Non-pigmented ciliary epithelial cell (primary cell): Measurements from ENCODE around the gene TRPM2.
A peak's percentile ranks its signal among the peaks of the same experiment; 100 is the strongest.
"Not testable (repeated sequence)": the region's sequence is repeated elsewhere in the genome, so short reads cannot be mapped to it uniquely, and the experiment has no call there.

Source experiments
- DNase-seq: peaks from one replicate; pipeline ENCODE4 v3.0.0-alpha.2; 2010; ENCODE audit warnings: low read depth

TRPM2 gene

GRCh38 chr21:44335266-44336059 is 18.0 kb upstream of the TRPM2 start:
- DNase-seq = no peak

GRCh38 chr21:44337449-44337848 is 16.0 kb upstream of the TRPM2 start:
- DNase-seq = no peak

DNA sequence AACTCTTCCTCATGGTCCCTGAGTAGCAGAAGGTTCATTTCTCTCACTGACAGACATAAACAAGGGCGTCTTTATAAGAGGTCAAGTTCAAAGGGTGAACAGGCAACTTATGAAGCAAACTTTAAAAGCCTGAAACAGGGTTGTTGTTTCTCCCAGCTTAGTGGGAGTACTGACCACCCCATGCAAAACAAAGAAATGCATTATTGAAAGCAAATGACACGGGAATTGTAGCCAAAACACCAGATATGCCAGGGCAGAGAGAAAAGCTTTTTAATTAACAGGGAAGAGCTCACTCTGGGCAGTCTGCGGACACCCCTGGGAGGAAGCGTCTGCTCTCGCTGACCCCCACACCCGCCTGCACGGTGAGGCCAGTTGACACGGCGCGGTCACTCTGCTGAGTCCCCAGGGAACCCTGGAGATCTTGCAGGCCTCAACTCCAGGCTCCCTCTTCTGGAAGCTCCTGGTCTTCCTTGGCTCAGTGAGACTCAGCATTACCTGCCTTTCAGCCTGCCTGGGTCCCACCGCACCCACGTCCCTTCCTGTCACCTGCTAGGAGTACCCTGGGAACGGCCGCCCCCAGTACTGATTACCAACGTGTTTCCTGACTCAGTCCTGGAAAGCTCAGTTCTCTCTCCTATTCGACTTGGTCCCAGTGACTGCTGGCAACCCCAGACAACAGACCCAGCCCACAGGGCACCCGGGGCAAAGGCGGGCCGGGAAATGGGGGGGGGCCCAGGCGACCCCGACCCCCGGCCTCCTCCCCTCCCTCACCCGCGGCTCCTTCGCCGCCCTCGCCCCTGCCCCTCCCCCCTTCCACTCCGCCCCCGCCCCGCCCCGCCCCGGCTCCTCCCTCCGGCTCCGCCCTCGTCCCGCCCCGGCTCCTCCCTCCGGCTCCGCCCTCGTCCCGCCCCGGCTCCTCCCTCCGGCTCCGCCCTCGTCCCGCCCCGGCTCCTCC is 15.2 kb upstream of the TRPM2 start:
- DNase-seq = peak; percentile 22

DNA sequence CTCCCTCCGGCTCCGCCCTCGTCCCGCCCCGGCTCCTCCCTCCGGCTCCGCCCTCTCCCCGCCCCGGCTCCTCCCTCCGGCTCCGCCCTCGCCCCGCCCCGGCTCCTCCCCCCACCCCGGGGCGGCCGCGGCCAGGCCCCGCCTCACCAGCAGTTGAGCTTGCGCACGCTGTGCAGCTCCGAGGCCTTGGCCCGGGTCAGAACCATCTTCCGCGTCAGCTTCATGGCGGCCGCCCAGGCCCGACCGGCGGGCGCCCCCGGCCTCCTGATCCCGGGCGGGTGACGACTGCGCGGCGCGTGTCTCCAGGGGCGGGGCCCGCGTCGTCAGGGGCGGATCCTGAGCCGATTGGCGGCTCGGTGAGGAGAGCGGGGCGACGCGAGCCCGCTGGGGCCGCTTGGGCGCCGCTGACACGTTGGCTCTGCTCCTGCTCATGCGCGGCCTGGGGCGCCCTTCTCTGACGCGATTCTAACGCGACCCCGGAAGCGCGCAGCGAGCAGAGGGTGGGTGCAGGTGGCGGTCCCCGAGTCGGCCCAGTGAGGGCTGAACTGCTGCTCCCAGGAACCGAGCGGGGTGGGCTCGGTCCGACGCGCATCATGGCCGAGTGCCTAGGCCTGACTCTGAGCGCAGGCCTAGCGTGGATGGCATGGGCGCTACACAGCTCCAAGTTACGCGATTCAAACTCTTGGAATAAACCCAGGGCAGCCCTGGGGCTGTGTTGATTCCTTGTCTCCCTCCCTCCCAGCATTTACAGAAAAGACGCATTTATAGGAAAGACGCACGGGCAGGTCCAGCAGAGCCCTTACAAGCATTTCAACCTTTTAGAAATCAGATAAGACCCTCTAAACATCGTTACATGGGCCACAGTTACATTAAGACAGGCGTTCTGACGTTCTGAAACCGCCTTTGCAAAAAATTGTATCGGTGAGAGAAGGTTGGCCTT is 14.2 kb upstream of the TRPM2 start, which contains the start of gene CFAP410:
TSS of gene CFAP410 (minus strand) at position 420 of the 940 bp plus-strand sequence. CDS start at position 224, 196 bp downstream.
- DNase-seq = peak; percentile 62

GRCh38 chr21:44341726-44342458 is 11.5 kb upstream of the TRPM2 start:
- not testable (repeated sequence) for DNase-seq

GRCh38 chr21:44342981-44343380 is 10.4 kb upstream of the TRPM2 start:
- DNase-seq = not testable (repeated sequence)

DNA sequence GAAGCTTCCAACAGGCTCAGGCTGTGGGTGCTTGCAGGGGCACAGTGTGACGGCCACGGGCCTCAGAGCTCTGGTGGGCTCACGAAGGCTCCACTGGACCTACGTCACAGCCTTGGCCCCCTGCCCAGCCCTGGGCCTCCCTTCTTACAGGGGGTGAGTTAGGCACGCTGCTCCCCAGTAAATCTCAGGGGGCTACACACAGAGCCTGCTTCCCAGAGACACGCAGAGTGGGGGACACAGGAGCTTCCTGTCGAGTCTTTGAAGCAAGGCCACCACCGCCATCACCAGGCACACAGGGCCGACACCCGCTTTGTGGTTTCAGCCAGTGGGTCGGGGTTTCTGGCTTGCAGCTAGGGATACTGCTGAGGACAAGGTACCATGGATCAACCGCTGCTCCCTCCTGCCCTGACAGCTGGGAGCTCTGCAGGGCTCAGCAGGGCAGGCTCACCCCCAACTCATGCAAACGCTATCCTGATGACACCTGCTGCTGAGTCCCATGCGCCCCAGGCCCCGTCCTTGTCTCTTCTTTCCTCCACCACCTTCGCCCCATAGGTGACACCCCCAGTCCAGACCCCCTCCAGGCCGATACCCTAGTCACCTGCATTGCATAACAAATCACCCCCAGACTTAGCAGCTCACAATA is 8.8 kb upstream of the TRPM2 start:
- no peak for DNase-seq

DNA sequence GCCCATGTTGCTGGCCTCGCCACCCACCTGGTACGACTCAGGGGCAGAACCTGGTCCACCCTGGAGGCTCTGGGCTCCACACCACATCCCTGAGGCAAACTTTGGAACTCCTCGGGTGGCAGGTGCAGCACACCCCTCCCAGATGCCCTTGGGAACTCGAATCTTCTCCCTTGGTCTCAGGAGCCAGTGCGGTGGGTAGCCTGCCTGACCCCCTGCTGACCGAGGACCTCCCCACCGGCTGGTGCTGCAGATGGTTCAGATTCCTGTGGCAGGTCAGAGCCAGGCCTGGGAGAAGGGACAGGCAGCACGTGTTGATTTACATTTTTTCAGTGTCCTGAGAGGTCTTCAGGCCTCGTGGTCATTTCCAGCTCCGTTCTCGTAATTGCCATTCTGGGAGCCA is 7.9 kb upstream of the TRPM2 start:
- no peak for DNase-seq

DNA sequence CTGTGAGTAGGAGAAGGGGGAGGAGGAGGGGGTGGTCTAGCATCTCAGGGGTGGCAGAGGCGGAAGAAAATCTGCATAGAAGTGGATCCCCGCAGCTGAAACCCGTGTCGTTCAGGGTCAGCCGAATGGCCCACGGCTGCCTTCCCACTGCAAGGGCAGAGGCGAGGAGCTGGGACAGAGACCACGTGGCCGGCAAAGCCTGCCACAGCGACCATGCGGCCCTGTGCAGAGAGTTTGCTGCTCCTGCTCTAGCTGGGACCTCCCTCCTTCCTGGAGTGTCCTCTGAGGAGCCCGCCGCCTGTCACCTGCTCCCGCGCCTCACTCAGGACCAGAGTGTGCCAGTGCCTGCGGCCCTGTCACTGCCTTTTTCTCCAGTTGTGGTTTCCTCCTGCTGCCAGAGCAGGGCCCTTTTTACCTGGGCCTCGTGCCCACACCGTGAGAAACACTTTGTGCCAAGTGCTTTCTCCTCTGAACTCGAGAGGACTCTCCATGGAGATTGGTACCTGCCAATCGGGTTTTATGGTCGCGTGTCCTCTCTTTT is 5.4 kb upstream of the TRPM2 start:
- DNase-seq = no peak

- DNase-seq = no peak
These were observed 4.6 kb upstream of the TRPM2 start for GRCh38 chr21:44348861-44349260.

DNA sequence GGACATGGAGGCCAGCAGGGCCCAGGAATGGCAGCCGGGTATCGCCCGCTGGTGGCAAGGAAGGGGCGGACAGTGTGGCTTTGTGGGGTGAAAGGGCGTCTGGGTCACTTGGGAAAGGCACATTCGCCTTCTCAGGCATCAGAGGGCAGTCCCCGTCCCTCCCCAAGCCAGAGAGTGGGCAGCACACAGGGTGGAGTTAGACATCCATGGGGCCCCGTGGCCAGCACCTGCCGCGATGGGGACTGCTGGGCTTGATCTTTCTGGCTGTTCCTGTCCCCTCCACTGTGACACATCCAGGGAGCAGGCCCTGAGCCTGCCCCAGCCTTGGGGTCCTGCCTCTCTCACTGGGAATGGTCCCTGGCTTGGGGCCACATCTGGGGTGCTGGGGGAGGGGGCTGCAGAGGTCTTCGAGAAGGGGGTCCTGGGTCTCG is 4.0 kb upstream of the TRPM2 start:
- no peak for DNase-seq

DNA sequence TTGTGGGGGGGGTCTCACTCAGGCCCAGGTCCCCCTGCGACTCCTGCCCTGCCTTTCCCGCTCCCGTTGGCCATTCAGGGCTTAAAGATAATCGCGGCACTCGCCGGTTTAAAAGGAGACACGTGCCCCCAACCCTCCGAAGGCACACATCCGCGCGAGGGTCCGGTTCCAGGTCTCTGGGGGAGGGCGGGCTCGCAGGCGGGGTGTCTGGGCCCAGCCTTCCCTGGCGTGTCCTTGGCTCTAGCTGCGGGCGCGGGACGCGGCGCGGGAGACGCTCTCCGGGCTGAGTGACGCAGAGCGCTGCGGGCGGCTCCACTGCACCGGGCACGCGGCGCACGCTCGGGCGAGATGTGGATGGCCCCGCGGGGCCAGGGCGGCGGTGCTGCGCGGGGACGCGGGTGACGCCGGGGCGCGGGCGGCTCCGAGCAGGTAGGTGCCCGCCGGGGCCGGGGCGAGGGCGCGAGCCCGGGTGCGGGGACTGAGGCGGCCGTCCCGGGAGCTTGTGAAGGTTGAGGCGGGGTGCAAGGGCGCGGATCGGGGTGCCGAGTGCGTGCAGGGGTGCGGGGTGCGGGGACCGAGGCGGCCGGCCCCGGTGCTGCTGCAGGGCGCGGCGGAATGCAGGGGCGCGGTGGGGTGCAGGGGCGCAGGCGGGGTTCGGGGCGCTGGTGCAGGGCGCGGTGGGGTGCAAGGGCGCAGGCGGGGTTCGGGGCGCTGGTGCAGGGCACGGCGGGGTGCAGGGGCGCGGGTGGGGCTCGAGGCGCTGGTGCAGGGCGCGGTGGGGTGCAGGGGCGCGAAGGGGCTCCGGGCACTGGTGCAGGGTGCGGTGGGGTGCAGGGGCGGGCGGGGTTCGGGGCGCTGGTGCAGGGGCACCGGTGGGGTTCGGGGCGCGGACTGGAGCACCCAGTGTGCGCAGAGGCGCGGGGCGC is 3.3 kb upstream of the TRPM2 start:
- no peak for DNase-seq

DNA sequence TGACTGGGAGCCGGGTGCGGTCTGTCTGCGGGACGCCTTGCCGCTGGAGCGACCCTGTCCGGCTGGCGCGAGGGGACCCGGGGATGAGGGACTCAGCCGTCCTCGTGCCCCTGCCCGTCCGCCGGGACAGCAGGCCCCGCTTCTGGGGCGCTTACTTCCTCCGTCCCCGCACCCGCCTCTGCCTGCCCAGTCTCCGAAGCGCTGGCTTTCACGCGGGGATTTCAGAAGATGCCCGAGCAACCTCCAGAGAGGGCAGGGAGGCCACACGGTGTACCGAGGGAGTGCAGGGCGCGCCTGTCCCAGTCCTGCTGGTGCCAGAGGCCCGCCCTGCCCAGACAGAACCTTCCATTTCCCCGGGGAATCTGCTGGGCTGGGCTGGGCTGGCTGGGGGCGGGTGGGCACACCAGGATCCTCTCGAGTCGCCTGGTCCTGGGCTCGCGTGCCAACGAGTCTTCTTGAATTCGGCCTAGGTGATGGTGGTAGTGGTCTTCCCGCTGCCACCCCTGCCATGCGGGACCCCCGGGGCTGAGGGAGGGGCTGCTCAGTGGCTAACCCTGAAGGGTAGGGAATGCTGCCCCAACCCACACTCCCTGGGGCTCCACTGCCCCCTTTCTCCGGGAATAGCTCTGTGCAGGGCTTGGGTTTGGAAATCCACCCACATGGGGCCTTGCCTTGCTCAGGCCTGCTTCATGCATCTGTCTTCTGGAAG is 2.5 kb upstream of the TRPM2 start:
- no peak for DNase-seq

DNA sequence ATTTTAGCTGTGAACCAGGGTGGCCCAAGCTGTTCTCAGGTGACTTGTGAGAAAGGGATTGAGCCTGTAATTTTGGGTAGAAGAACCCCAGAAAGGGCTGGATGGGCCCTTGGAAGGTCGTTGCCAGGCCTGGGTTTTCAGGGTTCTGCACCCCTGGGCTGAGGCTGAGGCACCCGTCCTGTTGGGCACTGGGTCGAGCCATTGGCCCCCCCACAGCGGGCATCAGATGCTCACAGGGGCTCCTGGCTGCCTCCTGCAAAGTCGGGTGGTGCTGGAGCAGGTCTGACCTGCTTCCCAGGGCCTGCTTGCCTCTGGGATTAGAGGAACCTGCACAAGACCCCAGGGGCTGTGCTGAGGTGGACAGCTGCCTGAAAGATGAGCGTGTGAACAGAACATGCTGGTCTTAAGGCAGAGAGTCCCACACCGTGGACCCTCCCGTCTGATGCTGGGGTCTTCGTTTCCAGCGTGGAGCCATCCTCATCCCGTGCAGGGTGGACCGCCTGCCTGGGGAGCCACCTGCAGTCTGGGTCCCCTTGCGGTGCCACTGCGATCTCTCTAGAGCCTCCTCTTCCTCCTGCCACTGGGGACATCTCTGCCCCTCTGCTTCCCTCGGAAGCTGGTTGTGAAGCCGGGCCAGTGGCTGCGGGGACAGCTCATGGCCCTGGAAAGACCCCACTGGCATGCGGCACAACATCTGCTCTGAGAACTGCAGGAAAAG is 1.7 kb upstream of the TRPM2 start:
- DNase-seq = no peak

DNA sequence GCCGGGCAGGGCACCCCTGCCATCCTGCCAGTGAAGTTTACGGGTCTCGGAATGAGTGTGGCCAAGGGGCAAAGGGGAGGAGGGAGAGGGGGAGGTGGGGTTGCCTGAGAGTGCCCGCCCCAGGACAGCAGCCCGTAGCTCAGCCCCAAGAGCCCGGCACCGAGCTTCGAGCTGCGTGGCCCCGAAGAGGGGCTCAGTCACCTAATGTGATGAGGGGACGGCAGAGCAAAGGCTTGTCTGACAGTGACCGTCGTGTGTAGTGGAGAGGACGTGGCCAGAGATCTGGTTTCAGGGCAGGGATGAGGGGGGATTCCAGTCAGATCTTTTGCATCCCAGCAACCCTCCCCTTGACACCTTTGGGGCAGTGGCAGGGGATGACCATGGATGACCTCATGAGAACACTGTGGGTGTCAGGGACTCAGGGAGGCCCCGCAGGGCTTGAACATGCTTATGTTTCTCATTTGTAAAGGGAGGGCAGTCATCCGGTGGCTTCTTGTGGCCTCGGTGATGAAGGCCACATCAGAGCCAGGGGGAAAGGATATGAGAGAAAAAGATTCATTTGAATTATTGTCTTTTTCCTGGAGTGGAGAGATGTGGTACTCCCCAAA is 1.1 kb upstream of the TRPM2 start:
- no peak for DNase-seq

DNA sequence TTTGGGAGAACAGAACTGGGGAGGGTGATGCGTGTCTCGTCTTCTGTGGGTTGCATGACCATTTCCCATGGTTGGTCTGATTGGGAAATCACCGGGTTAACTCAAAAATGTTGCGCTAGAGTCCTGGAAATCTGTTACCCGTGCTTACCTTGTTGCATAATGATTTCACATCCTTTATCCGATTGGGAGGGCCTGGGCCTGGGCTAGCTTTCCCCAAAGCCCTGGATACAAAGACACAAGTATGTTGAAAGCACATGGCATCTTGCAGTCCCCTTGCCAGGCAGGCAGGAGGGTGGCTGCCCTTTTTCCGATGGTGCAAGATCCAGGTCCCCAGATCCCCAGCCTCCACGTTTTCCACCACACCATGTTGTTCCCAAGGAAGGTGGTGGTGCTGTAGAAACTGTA is 582 bp downstream of the TRPM2 start:
- DNase-seq = no peak
